Muscle of arm (tissue), 12 donors: ENCODE results near the gene RFX1. TPM values are rescaled to one million over a fixed set of nuclear protein-coding genes. Genes with fewer than 3 reads are reported as not detected.
A peak's percentile ranks its signal among the peaks of the same experiment; 100 is the strongest.

Experiments used
- DNase-seq: peaks from one replicate; pipeline ENCODE4 v3.0.0-alpha.2; 2013
- polyA plus RNA-seq, 12 donors: library from polyadenylated mRNA; unstranded; fragments of 120-200 nt; gene quantifications; one replicate each; pipeline ENCODE4 v1.2.1, GENCODE V29; 2013; ENCODE audit not compliant: insufficient read length in 12 of 12

RFX1 gene
- polyA plus RNA-seq, 12 donors: 3.7 to 11.1 (median 5.2) TPM; not detected in 1

GRCh38 chr19:13996928-13997630, 9.0 kb downstream of the RFX1 start:
- no peak for DNase-seq

- no peak for DNase-seq
Measured at GRCh38 chr19:13995878-13996765, 10.0 kb downstream of the RFX1 start.

- DNase-seq: no peak
Measured at GRCh38 chr19:13995017-13995728, 10.9 kb downstream of the RFX1 start.

GRCh38 chr19:13993590-13994300, 12.4 kb downstream of the RFX1 start:
- DNase-seq: no peak

GRCh38 chr19:13992025-13992424, 14.1 kb downstream of the RFX1 start:
- DNase-seq: no peak

GRCh38 chr19:13990085-13990484, 16.0 kb downstream of the RFX1 start:
- DNase-seq: no peak

- DNase-seq: no peak
Measured at GRCh38 chr19:13989487-13989886, 16.6 kb downstream of the RFX1 start.

- DNase-seq: no peak
Measured at GRCh38 chr19:13987101-13987890, 18.8 kb downstream of the RFX1 start.

GRCh38 chr19:13986348-13986904, 19.7 kb downstream of the RFX1 start:
- DNase-seq: peak; percentile 84

GRCh38 chr19:13985771-13986347, 20.3 kb downstream of the RFX1 start:
- DNase-seq: no peak

- no peak for DNase-seq
Measured at GRCh38 chr19:13984875-13985741, 21.0 kb downstream of the RFX1 start.

- DNase-seq: no peak
Measured at GRCh38 chr19:13984186-13984585, 21.9 kb downstream of the RFX1 start.

- no peak for DNase-seq
Measured at GRCh38 chr19:13983213-13983889, 22.8 kb downstream of the RFX1 start.

- no peak for DNase-seq
Measured at GRCh38 chr19:13982773-13983172, 23.3 kb downstream of the RFX1 start.

- DNase-seq: no peak
Measured at GRCh38 chr19:13981988-13982501, 24.1 kb downstream of the RFX1 start.

GRCh38 chr19:13981467-13981866, 24.7 kb downstream of the RFX1 start:
- no peak for DNase-seq

- DNase-seq: no peak
Measured at GRCh38 chr19:13981021-13981420, 25.1 kb downstream of the RFX1 start.

- no peak for DNase-seq
Measured at GRCh38 chr19:13980340-13980739, 25.8 kb downstream of the RFX1 start.
